ENCODE data around the gene BMAL1.

The BMAL1 gene

DNA sequence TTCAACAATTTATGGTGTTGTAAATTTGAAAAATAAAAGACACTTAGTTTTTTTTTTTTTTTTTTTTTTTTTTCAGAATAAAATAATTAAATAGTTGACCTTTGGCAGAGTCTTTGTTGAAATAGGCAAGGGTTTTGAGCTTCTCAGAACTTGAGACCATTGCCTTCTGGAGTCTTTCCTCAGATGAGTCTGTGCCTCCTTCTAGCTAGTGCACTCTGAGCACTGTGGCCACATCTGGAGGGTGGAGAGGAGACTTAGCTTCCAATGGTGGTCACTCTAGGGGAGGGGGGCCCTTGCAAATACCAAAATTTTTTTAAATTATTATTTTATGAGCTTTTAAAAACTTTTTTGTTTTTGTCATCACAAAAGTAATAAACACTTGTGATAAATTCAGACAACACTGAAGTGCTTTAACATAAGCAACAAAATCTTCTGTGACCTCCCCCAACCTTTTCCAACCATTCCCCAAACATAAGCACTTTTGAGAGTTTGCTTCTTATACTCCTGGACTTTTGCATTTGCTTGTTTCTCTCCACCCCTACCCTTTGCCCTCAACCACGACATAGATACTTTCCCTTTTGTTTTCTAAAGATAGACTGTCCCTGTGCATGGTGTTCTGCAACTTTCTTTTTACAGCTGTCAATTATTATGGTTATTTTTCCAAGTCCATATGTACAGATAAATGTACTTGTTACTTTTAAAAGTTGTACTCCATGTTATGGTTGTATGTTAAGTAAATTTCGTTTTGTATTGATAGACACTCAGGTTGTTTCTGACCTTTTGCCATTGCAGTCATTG lies 41.1 kb downstream of the BMAL1 start:
- no peak for DNase-seq

DNA sequence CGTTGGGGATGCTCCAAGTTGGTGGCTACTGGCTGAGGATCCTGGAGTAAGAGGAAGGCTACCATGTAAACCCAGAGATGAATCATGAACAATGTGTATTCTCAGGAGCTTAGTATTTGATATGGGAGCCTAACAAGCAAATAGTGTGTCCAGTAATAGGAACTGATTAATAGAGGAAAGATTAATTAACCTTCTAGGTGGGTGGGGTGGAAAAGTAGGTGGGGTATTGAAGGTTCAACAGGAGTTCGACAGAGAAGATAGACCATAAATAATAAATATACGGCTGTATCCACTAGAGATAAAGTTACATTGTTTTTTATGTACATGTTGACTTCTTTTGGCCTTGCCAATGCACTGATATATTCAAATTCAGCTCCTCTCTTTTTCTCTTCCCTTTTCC lies 43.1 kb downstream of the BMAL1 start:
- DNase-seq: no peak

DNA sequence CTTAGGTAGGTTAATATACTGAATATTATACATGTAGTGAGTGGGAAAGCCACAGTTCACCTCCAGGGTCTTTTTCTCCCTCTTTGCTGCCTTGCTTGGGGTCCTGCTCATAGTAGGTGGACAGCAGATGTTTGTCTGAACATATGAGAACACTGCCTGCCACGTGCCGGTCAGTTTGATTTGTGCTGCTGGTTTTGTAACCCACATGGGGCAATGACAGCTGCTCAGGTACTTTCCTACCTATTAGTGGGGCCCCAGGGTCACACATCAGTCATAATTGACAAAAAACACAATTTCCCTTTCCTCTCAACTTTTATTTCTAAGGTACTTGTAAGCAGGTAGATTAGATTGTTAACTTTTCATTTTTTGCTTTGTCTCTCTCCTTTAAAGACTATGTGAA lies 43.8 kb downstream of the BMAL1 start:
- no peak for DNase-seq

DNA sequence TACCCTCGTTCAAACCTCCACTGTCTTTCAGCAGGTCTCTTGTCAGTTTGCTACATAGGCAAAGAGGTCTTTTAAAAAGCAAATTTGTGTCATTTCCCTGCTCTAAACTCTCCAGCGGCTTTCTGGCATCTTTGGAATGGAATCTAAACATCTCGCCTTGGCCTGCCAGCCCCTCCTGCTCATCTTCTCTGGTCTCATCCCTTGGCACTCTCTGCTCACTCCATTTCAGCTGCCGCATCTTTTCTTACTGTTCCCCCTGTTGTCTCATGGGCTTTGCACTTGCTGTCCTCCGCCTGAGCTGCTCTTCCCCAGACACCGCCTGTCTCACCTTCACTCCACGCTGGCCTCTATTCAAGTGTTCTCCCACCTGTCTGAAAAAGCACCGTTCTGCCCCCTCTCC lies 46.6 kb downstream of the BMAL1 start:
- no peak for DNase-seq

DNA sequence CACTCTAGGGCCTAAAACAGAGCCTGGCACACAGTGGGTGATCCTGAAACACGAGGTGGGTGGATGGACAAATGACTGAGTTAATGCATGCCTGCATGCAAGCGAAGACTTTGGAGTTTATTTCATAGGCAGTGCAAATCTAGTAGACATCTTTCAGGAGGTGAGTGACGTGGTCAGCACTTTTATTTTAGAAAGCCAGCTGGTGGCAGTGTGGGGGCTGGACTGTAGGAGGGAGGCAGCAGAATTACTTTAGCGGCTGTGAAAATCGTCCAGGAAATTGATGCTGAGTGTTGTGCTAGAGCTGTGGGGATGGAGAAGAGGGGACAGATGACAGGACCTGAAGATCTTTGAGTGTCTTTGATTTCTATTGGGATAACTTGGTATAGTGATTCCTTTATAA lies 47.1 kb downstream of the BMAL1 start:
- no peak for DNase-seq

DNA sequence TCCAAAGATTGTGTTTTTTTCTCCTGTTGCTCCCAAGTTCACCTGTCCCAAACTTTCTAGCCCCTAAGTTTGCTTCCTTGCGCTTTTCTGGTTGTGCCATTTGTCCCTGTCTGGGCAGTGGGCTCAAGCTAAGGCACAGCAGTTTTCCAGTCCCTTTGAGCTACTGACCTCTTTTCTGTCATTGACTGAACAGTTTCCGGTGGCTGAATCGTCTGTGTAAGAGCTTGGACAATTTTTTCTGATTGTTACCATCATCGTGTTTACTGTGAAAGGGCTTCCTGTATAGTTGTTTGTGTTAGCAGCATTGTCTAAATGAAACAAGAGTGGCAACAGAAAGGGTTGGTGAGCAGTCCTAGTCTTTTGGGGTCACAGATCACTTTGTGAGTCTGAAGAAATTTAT lies 49.8 kb downstream of the BMAL1 start:
- DNase-seq: no peak

DNA sequence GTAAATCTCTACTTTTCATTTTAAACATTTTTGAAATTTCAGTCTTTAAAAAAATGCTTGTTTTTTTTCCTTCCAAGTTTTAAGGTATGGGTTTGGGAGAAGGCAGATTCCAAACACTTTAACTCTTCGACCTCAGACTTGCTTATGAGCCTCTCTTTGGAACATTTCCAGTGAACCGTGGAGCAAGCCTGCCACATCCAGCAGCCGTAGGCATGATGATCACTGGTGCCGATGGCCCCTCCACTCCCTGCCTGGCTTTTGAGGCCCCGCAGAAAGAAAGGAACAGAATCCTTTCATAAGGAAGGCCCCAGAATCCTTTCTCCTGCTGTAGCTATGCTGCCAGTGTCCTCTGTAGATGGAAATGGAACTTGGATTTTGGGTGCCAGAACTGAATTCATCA lies 50.7 kb downstream of the BMAL1 start:
- DNase-seq: no peak

DNA sequence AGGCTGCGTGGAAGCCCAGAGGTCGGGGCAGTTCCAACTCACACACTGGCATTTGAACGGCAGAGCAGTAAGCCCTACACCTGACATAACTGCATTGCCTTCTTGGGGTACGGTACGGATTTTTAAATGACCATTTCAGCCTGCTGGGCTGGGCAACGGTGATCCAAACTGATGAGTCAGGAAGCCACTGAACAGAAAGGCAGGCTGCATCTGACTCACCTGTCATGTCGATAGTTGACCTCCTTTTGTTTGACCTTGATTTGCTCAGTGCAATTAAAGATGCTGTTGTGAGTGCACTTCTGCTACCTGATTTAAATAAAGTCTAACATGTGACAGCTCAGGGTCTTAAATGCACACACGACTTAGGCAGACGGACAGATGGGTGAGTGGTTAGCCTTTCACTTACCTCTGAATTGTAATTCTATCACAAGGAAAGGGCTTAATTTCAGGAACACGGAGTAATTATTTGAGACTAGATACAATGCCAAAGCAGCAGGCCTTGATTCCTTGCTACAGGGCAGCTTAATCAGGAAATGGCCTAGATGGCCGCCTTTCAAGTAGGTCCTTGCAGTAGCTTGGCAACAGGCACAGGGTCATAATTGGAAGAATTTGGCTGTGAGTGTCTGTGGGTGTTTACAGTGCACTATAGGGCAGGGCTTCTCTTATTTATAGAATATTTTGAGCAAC lies 52.2 kb downstream of the BMAL1 start:
- DNase-seq: no peak

DNA sequence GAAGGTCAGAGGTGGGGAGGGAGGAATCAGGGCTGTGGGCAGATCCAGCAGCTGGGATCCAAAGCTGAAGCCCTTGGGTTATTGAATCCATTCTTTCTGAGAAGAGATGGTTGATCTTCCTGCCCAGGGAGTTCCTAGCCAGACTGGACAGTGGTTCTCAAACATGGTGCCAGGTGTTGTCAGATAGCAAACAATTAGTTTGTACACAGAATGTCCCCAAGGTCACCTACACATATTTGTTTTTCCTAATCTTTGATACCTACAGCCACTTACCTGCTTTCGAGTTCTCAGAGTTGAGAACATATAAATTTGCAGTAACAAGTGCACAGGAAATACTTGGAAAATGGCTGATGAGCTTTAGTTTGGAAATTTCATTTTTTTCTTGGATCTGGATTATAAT lies 54.5 kb downstream of the BMAL1 start:
- DNase-seq: no peak

DNA sequence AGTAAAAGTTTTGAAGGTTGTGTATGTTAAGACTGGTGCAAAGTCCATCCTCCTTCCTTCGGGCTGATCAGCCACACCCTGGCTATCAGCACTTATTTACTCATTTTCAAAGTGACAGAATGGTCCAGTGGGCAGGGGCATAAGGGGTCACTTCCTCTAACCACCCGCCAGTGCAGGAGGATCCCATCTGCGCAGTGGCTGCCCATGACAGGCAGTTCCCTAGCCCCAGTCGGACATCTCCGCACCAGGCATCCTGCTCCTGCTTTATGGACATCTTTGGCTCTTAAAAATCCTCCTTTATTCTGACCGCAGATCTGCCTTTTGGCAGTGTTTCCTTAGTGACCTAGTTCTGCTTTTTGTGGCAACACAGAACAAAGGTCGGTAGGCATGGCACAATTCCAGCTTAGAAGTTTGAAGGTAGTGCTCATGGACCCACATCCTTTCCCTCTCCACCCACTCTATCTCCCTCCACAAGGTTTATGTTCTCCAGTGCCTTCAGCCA lies 55.9 kb downstream of the BMAL1 start:
- no peak for DNase-seq

DNA sequence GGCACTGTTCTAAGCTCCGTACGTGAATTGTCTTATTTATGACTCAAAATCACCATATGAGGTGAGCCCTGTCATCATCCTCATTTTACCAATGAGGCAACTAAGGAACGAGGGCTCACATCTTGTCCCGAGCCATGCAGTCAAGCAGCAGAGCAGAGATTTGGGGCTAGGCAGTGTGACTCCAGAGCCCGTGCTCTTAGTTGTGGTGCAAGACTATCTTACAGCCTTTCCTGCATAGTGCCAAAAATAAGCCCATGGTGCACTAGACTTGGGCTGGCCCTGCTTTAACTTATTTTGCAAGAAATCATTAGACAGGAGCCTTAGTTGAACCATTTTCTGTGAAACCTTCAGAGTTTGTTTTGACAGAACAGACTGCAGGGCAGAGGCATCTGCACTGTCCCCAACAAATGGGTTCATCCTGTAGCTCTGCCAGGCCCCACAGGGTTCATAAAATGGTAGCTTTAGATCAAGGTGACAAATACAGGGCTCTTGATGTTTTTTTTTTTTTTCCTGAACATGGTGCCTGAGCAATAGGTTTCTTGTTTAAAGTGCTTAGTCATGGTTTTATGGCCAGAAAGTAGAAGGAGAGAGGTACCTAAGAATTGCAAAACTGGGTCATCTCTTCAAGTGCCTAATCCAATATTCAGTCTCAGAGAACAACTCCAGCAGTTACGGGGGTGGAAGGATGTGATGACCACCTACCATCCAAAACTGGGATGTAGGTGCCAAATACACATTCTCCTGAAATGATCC lies 56.6 kb downstream of the BMAL1 start:
- DNase-seq: no peak

DNA sequence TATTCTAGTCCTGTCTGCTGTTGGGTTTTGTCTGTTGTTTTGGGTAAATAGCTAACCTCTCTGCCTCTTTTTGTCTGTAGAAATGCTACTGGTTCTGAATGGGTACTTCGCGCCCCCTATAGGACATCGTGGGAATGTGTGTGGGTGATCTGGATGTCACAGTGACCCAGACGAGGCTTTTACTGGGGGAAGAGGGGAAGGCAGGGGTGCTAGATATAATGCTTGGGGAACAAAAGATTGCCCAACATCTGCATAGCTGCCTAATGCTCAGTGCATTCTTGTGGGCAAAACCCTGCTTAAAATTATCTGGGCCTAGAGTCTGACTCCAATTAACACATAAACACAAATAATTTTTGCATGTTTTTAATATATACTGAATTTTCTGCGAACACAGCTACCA lies 57.7 kb downstream of the BMAL1 start:
- peak; percentile 1 for DNase-seq

DNA sequence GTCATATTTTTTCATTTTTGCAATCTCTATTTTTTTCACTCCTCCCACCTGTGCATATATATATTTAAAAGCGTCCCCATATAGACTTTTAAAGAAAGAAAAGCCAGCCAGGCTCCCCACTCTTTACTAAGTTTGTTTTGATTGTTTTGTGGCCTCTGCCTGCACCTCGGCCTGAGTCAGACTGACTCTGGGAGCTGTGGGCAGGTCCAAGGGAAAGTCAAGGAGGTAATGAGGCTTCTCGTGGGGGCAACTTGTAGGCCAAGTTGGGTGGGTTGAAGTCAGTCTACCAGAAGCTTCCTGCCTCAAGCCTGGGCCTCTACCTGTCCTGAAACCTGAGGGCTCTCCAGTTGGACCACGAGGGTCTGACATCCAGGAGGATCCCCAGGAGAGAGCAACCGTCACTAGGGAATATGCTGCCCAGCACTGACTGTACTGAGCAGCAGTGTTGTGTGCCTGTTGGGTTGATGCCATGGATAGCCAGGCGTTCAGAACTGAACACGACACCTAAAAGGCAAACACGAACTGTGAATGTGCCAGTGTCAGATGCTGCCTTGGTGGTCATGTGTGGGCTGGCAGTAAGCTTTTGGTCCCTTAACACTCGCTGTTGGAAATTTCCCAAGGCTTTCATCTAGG lies 58.8 kb downstream of the BMAL1 start:
- DNase-seq: no peak

DNA sequence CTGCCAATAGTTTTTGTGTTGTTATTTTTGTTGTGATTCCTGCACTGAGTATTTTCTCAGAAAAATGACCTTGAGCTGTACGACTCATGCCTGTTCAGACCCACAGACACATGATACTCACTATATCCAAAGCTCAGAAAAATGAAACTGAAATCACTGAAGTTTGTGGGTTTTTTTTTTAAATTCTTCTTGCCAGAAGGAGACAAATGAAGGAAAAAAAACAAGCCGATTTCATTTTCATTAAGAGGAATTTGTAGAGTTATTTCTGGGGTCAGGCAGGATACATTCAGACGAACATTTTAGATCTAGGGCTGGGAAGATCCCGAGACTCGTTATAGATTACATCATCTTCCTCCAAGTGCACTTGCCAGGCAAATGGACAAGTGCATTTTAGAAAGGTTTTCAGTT lies 60.4 kb downstream of the BMAL1 start:
- no peak for DNase-seq

DNA sequence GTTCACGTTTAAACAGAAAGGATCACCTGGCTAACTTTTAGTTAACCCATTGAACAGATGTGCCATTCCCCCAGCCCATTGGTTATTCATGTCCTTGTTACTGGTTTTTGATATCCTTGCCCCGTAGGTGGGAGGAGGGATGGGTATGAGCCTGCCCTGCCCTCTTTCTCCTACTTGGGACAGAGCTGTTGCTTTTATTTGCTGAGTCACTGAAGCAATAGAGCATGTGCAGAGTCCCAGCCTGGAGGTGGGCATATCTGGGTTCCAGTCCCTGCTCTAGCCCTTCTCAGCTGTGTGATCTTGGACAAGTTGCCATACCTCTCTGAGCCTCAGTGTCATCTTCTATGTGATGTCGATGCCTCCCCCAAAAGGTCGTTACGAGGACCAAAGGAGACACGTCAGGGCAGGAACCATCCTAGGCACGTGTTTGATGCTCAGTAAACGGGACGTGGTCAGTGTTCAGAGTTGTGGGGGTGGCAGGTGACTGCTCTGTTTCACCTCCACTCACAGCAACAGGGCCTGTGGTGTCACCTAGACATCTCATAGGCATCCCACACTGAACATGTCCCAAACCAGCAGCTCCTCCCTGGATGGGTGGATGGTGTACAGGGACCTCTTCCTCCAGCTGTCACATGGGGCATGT lies 61.0 kb downstream of the BMAL1 start:
- no peak for DNase-seq

DNA sequence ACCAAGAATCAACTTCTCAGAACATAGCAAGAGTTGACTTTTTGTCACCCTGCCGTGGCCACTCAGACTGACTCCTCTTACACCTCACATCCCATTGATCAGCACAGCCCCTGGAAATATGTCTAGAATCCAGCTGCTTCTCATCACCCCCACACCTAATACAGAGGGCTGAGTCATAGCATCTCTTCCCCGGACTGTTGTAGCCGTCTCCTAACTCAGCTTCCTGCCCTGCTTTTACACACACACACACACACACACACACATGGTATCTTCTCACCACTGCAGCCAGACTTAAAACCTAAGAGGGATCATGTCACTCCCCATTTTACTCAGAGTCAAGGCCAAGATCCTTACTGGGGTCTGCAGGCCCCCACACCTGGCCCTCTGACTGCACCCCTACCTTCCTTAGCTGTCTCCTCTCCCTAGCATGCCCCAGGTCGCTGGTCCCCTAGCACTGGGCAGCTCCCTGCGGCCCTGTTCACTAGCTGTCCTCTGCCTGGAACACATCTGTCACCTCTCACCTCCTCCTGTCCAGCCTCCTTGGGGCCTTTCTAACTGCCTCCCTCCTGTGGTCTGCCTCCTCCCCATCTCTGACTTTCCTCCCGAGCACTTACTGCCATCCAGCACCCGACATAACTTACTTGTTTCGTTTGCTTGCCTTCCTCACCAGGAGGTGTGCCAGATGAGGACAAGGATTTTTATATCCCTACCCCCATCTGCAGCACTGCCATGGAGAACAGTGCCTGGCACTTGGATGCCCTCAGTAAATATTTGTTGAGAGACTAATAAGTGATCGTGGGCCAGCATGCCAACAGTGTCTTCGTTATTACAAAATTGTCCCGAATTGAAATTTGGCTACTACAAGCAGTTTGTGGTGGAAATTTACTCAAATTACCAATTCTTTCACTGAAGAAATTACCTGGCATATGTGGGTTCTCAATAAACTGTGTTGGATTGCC lies 61.9 kb downstream of the BMAL1 start:
- no peak for DNase-seq

DNA sequence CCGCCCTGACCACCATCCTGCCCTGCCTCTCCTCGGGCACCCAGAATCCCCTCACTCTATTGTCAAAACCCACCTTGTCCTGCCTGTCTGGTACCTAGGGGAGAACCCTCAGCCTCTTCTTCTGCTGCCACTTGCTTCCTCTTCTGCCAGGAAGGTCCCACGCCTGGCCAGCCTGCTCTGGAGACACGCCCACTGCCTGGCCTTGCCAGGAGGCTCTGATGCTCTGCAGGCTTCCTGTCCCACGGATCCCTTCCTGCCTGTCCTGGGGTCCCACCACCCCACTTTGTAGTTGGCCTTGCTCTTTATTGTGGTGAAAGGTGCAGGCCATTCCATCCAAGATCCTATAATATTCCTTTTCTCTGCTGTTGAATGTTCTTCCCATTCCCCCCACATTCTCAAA lies 63.4 kb downstream of the BMAL1 start:
- DNase-seq: no peak

DNA sequence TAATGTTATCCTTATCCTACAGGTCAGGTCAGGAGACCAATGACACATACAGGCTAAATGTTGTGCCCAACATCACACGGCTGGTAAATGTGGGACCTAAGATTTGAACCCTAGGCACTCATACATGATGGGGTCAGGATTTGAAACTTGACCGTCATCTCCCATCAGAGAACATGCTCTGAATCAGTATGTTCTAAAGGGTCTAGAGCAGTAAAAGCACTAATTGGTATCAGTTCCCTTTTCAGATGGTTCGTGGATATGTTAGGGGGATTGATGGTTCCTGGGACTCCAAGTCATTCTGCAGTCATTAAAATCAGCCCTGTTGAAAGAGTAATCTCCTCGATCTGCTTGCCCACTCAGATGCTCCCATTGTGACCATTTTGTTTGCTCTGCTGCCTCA lies 65.5 kb downstream of the BMAL1 start:
- no peak for DNase-seq

DNA sequence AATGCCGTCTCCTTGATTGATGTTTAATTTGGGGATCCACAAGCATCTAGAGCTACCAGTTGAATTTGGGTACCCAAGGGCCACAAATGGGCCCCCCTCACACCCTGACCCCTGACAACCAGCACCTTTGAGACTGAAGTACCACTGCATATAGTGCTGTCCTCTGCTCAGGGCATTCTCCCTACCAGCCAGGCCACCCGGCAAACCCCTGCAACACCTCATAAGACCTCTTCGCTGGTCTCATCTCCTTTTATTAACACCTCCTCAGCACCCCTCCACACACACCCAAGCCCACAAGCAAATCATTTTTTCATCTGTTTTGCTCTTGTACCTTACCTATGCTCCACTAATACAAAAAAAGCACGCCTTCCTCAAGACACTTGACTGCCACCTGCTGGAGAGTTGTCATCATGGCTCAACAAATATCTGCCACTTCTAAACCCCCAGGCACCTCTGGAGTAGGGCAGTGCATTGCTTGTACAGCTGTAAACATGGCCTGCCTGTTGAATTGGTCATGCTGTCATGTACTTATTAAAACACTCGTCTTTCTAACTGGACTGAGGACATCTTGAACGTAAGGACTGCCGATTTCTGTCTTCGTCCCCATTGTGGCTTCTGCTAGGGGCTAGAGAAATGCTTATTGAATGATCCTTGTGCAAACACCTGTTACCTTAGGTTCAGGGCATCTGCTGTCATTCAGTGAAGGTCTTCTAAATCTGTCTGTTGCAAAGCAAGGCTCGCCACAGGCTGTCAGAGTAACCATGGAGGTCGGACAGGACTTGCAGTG lies 66.5 kb downstream of the BMAL1 start:
- no peak for DNase-seq

DNA sequence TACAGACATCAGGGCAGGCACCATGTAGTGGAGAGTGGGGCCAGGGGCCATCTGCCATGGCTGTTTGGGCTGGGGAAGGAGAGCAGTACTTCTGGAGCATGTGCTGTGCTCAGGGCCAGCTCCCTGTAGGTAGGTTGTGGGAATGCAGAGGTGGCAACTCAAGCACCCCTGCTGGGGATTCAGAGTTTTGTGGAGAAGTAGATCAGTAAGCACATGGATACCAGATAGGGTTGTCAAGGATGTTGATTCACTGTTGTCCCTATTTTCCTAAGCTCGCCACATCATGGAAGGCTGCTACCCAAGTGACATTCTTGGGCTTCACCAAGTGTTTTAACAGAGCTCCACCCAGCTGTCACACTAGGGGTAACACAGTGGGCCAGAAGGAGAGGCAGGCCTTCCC lies 67.2 kb downstream of the BMAL1 start:
- no peak for DNase-seq

DNA sequence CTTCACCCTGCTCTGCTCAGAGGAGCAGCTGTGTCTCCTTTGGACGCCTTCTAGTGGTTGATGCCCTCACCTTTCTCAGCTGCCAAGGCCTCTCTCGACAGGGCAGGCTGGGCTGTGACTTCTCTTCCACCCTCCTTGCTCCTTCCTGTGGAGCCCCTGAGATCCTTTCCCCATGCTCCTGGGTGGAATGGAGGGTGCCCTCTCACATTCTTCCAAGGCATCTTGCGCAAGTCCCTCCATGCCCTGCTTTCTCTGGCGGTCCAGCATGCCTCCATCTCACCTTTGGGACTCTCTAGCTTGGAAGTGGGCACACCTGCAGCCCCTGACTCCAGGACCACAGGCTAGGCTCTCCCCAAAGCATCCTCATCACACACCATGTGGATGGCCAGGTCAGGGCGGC lies 68.9 kb downstream of the BMAL1 start:
- DNase-seq: no peak

Measured in DMS 273 treated with DMSO at 0.1 percent for 48 hours (cell line).